ENCODE data around the gene AKAP6.

Gene AKAP6

DNA sequence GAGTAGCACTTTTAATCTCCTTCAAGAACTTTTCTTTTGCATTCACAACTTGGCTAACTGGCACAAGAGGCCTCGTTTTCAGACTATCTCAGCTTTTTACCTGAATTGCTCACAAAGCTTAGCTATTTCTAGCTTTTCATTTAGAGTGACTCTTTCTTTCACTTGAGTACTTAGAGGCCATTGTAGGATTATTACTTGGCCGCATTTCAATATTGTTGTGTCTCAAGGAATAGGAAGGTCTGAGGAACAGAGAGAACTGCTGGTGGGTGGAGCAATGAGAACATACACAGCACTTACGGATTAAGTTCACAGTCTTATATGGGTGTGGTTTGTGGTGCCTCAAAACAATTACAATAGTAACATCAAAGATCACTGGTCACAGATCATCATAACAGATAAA lies 384.8 kb downstream of the AKAP6 start:
- DNase-seq: no peak

DNA sequence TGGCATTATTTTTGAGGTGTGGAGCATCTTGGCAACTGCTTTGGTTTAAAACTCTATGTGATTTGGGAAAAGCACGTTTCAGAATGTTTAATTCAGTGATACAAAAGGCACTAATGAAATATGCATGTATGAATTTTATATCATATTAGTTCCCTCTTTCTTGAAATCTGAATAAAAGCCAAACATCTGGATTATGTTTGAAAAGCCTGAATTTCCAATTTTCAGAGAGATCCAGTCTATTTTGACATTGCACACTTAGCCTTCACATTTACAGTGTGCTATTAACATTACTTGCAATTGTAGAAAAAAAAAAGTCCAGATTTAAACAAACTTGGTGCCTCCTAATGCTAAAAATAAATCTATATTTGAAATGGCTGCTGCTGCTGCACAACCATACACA lies 390.5 kb downstream of the AKAP6 start:
- no peak for DNase-seq

DNA sequence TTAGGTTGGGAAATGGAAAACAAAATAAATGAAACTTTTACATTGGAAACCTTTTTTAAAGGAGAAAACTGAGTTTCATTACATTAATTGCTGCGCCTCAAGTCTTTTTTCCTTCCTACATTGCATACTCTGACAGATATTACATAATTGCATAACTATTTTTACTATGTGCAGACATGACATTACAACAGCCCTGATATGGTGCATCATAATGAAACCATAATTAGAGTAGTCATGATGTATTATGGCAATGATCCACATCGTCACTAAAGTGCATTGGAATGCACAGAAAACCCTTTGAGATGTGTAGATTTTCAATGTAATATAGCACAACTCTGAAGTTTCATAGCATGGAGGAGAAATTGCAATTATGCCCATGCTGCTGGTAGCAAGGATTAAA lies 391.8 kb downstream of the AKAP6 start:
- no peak for DNase-seq

DNA sequence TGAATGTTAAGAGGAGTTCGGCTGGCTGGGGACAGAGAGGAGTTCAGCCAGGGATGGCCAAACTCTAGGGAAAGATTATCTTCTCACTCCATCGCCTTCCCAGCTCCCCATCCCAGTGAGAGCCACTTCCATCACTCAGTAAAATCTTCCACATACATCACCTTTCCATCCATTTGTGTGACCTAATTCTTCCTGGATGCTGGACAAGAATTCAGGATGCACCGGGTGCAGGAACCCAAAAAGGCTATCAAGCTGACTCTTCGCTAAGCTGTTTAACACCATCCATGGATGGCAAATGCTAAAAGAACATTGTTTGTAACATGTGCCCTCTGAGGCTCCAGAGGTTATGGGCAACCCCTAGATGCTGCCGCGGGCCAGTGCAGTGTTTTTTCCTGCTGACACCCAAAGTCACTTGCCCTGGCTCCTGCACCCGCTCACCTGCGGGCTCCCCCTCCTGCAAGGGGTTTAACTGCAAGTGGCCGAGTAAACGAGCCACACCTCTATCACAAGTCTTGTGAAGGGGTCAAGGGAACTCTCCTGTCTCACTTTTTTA lies 393.6 kb downstream of the AKAP6 start:
- DNase-seq: no peak

DNA sequence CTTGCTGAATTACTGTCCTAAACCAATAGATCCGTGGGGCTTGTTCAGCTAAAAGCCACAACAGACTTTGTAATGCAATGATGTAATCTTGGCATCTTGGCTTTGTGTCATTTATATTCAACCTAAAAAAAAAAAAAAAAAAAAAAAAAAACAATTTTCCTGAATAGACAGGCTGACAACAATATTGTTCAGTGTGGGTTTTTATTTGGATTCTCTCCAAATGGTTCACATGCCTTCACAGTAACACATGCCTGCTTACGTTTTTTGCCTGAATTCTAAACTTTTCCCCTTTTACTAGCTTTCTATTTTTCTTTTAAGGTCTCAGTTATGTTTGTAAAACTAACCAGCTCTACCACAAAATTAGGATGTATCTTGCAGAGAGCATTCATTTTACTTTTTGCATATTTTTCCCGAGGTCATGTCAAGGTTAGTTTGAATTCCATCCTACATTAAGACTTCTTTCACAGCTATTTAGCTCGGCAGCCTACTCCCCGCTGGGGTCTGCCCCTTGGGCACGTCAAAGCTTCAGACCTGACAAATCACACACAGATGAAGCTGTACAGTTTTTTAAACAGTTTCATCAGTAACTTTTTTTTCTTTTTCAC lies 395.9 kb downstream of the AKAP6 start:
- DNase-seq: peak; percentile 61

DNA sequence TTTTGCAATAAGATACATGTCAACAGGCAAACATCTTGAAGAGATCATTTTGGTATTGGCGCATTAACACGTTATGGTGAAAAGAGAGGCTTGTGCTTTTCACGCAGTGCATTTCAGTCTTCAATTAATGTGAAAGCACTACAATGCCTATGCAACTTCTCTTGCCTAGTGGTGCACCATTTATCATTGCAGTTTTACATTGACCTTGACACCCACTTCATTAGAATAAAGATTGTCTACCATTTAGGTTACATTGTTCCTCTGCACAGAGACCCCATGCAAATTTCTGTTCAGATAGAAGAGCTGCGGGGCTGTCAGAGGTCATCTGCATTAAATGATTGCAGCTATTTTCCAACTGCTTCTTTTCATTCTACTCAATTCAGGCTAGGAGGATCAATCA lies 397.4 kb downstream of the AKAP6 start:
- DNase-seq: no peak

DNA sequence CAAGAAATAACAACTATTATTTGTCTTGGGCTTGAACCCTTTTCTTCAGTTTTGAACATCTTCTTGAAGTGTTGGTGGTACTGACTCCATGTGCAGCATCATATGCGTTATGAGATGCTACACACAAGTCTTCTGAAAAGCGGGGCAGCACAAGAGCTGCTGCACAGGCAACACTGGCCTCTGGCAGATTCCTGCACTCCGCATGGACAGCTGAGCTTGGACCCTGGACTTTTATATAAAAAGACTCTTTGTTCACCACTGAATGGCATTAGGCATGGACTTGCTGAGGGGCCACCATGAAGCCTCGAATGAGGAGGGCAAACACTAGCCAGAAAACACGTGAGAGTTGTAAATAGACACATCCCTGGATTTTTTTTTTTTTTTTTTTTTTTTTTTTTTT lies 398.7 kb downstream of the AKAP6 start:
- no peak for DNase-seq

DNA sequence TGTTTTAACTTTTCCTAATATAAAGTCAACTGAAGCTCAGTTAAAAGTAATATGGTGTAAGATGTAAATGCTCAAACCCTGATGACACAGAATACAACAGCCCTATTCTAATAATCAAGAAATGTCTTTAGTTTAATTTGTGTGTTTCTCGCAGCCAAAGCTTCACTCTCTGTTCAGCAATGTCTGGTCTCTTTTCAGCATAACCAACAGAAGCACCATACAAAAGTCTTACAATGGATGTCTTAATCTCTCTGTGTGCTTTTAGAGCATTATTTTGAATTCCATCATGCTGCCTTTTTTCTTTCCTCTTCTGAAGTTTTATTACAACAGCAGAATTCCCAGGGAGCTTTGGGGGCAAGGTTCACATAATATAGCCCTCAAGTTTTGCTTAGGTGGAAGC lies 399.4 kb downstream of the AKAP6 start:
- no peak for DNase-seq

DNA sequence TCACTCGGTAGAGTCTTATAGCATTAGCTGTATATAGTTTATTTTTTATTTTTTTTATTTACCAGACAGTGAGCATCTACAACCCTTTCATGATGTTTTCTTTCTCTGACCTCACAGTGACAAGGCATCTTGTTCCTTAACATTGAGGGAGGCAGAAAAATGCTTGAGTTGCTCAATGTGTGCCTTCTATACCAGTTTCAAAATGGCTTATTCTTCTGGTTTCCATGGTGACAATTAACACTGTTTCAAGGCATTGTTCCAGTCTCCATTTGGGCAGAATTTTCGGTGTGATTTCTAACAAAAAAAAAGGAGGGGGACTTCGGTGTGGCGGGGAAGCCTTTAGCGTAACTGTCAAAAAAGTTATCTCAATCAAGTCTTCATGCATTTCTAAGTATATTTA lies 399.9 kb downstream of the AKAP6 start:
- no peak for DNase-seq

DNA sequence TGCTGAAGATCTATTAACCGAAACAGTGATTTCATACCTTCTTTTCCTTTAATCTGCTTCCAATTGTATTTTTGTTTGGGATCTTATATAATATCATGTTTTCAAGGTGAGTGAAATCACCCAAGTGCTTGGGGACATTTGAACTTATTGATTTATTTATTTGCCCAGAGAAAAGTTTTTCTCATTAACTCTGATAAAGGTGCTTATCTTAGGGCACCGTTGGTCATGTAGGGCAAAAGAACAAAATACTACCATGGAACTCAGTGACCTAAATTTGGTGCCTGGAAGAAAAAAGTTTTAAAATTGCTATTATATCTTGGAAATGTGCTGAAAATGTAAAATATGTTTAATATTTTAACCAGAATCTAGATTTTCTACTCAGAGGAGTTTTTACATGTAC lies 402.2 kb downstream of the AKAP6 start:
- DNase-seq: no peak

DNA sequence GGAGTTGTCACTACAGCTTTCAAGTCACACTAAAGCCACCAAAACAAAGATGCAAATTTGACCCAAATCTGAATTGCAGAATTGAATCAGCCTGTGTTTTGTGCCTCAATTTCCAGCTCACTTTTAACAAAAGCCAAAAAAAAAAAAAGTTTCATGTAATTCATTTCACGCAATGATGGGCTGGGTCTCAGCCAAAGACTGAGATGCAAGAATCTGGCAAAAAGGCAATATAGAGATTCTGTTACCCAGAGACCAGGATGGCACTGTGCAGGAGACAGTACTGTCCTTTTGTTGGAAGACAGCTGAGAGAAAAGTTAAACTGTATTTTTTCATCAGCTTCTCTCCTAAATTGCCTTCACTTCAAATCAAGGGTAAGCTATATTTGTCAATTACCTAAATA lies 403.9 kb downstream of the AKAP6 start:
- no peak for DNase-seq

DNA sequence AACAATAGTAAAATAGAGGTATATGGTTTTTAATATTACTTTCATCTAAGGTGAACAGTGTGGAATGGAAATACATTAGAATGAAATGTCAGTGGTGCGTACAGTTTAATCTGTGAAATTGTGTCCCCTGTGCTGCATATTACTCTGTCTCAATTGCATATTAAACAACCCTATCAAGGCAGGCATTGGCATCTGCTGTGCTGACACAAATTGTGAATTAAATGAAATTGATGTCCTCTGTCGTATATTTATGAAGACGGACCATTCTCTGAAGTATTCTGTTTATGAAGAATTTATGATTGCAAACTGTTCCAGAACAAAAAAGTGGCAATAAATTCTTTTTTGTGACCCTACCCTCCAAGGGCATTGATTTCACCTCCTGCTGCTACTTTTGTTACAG lies 405.2 kb downstream of the AKAP6 start:
- no peak for DNase-seq

DNA sequence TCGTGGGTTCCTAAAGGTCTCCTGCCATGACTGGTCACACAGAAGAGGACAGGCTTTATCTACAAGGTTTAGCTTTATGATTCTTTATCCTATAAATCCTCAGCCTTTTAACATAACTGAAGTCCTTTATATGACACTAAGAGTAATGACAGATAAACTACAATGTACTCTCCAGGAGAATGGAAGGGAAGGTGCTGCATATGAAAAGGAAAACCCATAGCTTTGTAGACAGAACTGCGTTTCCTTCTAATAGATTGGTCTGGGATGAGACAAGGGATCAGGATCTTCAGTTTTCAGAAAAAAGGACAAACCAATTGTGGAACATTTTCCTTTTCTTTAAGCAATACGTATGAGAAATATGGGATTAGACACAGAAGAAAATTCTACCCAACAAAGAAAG lies 408.5 kb downstream of the AKAP6 start:
- DNase-seq: no peak

DNA sequence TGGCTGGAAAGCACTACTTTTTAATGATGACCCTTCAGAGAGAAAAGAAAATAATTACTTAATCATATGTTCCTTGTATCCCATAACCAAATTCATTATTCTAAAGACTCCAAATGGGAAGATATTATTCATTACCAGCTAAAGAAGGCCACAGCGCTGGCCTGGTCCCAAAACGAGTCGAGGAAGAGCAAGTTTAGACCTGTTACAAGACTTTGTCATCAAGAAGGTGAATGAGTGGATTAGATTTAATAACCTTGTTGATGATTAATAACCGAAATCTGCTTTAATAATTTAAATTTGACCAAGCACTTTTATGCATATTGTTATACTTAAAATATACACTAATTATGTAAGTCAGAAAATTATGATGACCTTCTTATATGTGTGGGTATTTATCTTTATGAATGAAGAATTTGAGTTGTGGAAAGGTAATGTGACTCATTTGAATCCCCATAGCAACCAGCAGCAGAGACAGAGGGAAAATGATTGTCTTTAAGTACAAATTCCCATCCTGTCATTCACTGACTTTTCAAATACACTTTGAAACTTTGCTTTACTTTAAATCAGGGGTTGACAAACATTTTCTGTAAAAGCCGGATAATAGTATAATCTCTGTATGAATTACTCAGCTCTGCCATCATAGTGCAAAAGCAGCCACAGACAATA lies 409.2 kb downstream of the AKAP6 start:
- no peak for DNase-seq

DNA sequence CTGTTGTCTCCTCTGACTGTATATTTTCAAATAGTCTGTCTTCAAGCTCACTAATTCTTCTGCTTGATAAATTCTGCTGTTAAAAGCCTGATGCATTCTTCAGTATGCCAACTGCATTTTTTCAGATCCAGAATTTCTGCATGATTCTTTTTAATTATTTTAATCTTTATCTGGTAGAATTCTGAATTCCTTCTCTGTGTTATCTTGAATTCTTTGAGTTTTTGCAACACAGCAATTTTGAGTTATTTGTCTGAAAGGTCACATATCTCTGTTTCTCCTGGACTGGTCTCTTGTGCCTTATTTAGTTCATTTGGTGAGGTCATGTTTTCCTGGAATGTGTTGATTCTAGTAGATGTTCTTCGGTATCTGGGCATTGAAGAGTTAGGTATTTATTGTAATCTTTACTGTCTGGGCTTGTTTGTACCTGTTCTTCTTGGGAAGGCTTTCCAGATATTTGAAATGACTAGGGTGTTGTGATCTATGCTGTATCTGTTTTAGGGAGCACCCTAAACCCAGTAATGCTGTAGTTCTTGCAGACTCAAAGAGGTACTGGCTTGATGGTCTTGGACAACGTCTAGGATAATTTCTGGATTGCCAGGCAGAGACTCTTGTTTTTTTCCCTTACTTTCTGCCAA lies 415.8 kb downstream of the AKAP6 start:
- DNase-seq: no peak

DNA sequence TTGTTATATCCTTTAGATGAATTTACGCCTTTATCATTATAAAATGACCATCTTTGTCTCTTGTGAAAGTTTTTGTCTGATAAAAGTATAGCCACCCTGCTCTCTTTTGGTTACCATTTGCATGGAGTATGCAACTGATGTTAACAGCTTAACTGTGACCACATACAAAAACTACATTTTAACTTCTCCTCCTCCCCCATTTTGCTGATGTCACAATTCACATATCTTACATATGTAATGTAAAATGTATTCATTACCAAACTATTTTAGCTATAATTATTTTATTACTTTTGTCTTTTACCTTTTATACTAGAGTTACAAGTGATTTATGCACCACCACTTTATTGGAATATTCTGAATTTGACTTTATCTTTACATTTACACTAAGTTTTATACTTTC lies 425.1 kb downstream of the AKAP6 start:
- DNase-seq: no peak

DNA sequence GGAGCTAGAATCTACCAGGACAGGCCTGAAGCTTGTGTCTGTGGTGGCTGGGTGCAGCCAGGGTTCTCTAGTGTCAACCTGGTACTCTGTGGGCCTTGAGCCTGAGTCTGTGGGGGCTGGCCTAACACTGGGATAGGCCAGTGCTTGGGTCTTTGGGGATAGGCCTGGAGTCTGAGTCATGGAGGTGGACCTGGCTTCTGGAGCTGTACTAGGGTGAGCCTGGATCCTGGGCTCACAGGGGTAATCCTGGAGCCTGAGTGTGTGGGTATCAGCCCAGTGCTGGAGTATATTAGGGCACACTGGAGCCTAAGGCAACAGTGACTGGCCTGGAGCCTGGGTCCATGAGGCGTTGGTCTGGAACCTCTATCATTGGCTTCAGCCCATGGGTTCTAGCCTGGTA lies 427.1 kb downstream of the AKAP6 start:
- no peak for DNase-seq

DNA sequence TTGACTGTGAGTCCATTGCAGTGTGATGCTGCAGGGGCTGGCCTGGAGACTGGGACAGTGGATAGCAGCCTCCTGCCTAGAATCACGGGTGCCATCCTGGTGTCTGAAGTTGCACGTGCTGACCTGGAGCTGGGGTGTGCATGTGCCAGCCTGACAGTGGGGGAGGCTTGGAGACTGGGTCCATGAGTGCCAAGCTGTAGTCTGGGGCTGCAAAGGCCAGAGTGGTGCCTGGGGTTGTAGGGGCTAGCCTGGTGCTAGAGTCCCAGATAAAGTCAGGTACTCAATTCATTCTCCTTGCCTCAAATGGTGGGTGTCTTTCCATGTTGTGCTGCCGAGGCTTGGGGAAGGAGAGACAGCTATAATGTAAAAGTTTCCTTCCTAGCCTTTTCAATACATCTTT lies 427.7 kb downstream of the AKAP6 start:
- no peak for DNase-seq

DNA sequence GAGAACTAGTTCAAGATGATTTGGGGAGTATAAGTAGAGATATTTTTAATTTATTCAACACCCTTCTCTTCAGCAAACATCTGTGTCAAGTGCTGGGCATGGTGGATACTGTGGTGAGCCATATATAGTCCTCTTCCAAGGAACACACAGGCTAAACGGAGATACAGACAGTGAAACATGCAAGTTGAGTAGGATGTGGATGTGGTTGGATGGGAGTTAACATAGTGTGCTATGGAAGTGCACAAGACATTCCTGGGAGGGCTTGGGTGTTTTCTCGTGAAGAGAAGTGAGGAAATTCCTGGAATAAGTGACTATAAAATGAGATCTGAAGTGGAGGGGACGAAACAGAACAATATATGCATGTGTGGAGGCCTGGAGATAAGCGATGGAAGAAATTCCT lies 428.5 kb downstream of the AKAP6 start:
- DNase-seq: no peak

DNA sequence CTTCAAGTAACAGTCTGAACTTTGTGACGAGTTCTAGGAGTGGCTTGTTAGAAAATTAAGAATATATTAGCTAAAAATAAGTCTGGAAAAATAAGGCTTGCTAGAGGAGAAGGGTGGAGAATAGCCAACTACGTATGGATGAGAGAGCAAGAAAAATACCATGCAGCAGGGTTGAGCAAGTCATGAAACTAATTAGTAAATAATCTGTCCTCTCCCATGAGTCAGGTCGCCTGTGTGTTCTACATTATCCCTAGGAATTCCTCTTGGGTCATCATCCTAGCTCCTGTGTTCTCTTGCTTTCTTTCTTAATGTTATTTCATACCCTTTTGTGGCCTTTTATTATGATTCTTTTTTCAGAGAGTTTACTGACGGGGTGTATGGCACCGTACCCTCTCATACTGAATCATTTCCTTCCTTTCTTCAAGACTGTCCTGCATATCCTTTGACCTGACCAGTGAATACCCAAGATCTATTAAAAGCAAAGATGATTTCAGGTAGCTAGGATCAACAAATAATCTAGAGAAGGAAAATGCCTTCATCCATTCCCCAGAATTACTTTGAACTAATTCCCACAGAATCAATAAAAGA lies 432.4 kb downstream of the AKAP6 start:
- DNase-seq: no peak

DNA sequence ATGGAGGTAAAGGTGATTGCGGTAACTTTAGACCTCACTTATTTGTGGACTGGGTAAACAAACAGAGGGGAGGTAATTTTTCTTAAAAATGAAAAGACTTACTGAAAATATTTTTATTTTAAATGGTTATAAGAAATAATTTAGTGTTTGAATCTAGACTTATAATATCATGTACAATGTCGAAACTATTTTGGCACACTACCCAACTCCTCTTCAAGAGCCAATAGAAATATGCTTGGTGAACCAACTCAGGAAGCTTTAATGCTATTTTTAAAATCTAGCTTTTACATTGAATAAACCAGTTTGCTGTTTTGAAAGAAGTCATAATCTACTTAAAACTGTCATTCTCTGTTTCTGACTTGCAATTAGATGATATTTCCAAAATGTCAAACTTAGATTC lies 433.8 kb downstream of the AKAP6 start:
- no peak for DNase-seq

DNA sequence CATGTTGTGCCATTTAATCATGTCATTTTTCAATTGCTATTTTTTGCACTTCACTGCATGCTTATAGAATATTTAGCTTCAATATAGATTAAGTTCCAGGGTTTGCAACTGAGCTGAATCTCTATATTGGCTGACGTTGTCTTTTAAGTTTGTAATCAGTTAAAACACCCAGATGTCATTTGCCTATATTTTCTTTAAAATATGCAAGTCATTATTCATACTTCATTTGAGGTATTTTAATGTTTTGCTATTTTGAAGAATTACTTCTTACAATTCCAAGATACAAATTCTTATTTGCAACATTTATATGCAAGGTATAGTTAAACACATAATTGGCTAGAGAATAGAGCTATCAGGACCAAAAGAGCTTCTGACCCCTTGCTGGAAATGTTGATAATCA lies 434.6 kb downstream of the AKAP6 start:
- no peak for DNase-seq

DNA sequence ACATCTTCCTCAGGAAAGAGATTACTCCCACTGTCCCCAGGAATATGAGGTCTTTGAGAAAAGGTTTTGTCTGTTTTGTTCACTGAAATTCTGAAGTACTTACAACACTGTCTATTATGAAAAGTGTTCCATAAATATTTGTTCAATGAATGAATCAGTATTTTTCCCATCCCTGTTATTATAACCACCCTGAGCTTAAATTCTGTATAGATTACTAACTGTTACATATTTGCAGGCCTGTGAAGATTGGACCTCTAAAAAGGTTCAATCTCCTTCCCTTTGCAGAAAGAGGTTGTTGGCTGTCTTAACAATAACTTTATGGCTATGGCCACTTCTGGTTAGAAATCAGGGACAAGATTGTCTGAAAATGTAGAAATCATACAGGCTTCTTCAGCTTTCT lies 435.0 kb downstream of the AKAP6 start:
- DNase-seq: no peak

DNA sequence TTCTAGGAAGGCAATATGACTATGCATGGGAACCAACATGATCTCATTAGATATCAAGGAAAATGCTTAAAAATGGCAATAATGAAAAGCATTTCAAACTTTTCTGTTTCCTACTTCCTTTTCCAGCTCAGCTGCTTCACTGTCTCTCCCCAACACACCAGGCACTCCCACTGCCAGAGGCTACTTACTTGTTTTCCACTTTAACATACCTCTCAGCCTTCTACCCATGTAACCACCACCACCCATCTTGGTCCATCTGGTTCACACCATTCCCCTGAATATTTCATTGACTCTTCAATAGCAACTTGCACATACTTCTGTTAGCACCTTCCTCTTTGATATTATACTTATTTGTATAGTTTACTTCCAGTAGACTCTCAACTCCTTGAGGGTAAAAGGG lies 441.3 kb downstream of the AKAP6 start:
- no peak for DNase-seq
